Lower leg skin (tissue), 4 donors: ENCODE measurements around the gene ME2. TPM values are rescaled to one million over a fixed set of nuclear protein-coding genes. Genes with fewer than 3 reads are reported as not detected.
"Not testable (repeated sequence)": the region's sequence is repeated elsewhere in the genome, so short reads cannot be mapped to it uniquely, and the experiment has no call there.

Experiments
- DNase-seq, 2 donors: peaks; one replicate each; pipeline ENCODE4 v3.0.0-alpha.2; 2019; ENCODE audit warnings: low spot score in 2 of 2
- H3K4me3 ChIP-seq: fragments of 200-600 bp; sonication (generic); 2 replicates; pipeline ENCODE4 v1.5.1; 2017; ENCODE audit warnings: mild to moderate bottlenecking, low read depth; ENCODE audit not compliant: poor library complexity, severe bottlenecking
- CTCF ChIP-seq, 3 donors: fragments of 450-650 bp; IDR thresholded peaks; one replicate each; pipeline ENCODE4 v1.5.1; 2016; ENCODE audit warnings: antibody characterized with exemption in 3 of 3, mild to moderate bottlenecking in 3 of 3, moderate library complexity in 2 of 3
- POLR2A ChIP-seq, 2 donors: fragments of 450-650 bp; IDR thresholded peaks; one replicate each; pipeline ENCODE4 v1.6.1; 2016 to 2017; ENCODE audit warnings: antibody characterized with exemption in 2 of 2, mild to moderate bottlenecking in 1 of 2, moderate library complexity in 1 of 2
- WGBS, 2 donors: methylation state at CpG; one replicate each; pipeline ENCODE4 v1.1.5; 2018; 5-methylcytosine and 5-hydroxymethylcytosine counted together
- intact Hi-C: fragments of 100-400 bp; cut with DNase I; formaldehyde crosslinking; loops from one replicate; pipeline ENCODE4 v1.15.0; 2023; ENCODE audit warnings: low total_unique reads
- total RNA-seq, 4 donors: library from RNA; depleted of rRNA; stranded (reverse); fragments of >200 nt; gene quantifications; one replicate each; pipeline ENCODE4 v1.1.0, GENCODE V29; 2016

The ME2 gene
- total RNA-seq, 4 donors from 2014 or later, result 10.4 to 25.5 (median 21.4) TPM

GRCh38 chr18:50944245-50944932 is 65.5 kb downstream of the ME2 start:
- DNase-seq, result no peak
- intact Hi-C loops, result no loop called here
- WGBS, 2 donors, result 88 to 91% methylated on average over 4 of the region's 4 CpGs
- TF ChIP-seq CTCF (IDR thresholded peaks at IDR 0.05) (no peak), POLR2A (IDR thresholded peaks at IDR 0.05) (no peak)
- H3K4me3 ChIP-seq, result no peak overlapping the region

DNA sequence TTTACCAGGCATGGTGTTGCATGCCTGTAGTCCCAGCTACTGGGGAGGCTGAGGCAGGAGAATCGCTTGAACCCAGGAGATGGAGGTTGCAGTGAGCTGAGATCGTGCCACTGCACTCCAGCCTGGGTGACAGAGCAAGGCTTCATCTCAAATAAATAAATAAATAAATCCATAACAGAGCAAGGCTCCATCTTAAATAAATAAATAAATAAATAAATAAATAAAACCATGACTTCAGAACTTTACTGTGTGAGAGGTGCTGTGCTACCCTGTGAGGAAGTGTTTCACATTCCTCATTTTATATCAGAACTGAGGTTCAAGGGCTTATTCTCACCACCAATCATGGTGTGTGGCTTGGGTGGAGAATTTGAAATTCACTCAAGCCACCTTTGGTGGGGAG is 67.0 kb downstream of the ME2 start:
- H3K4me3 ChIP-seq, DNase-seq, intact Hi-C loops: not testable (repeated sequence)
- 98 to 100% methylated on average over 2 of the region's 2 CpGs for WGBS, 2 donors

- intact Hi-C loops, result no loop called here
- WGBS, 2 donors, result 43 to 46% methylated on average over 1 of the region's 1 CpG
- TF ChIP-seq POLR2A (IDR thresholded peaks at IDR 0.05) (no peak), CTCF (IDR thresholded peaks at IDR 0.05) (no peak)
These were observed 69.0 kb downstream of the ME2 start for GRCh38 chr18:50947899-50948298.

GRCh38 chr18:50949185-50949584 is 70.3 kb downstream of the ME2 start:
- 96 to 98% methylated on average over 6 of the region's 6 CpGs for WGBS, 2 donors
- H3K4me3 ChIP-seq, result no peak overlapping the region
- TF ChIP-seq CTCF (IDR thresholded peaks at IDR 0.05), result no peak
- TF ChIP-seq POLR2A (IDR thresholded peaks at IDR 0.05), result no peak
- no peak for DNase-seq
- intact Hi-C loops, result no loop called here

More at GRCh38 chr18:50947899-50948298, 69.0 kb downstream of the ME2 start:
- H3K4me3 ChIP-seq, result no peak overlapping the region
- no peak for DNase-seq

GRCh38 chr18:50950626-50951025 is 71.7 kb downstream of the ME2 start:
- DNase-seq, result no peak
- 79 to 88% methylated on average over 4 of the region's 4 CpGs for WGBS, 2 donors
- no peak overlapping the region for H3K4me3 ChIP-seq
- intact Hi-C loops, result no loop called here
- TF ChIP-seq CTCF (IDR thresholded peaks at IDR 0.05) (no peak), POLR2A (IDR thresholded peaks at IDR 0.05) (no peak)

- intact Hi-C loops, result no loop called here
- no peak for TF ChIP-seq POLR2A (IDR thresholded peaks at IDR 0.05)
- TF ChIP-seq CTCF (IDR thresholded peaks at IDR 0.05), result no peak
- H3K4me3 ChIP-seq, result no peak overlapping the region
- 85 to 92% methylated on average over 3 of the region's 3 CpGs for WGBS, 2 donors
- DNase-seq, result no peak
These were observed 74.9 kb downstream of the ME2 start for GRCh38 chr18:50953822-50954221.
